Stimulated activated naive CD8-positive, alpha-beta T cell treated with anti-CD3 and anti-CD28 coated beads, Interleukin-15, Interleukin-2, amounts not matched to agents 100 U/mL and 50 U/mL, for 24 hours (primary cell): ENCODE data around the gene FSTL3.
"Not testable (repeated sequence)": the region's sequence is repeated elsewhere in the genome, so short reads cannot be mapped to it uniquely, and the experiment has no call there.

Experiments used
- ATAC-seq: fragments of 150-1000 bp; cut with Tn5 transposase; one replicate; pipeline ENCODE4 v1.10.0; 2021
- DNase-seq: peaks from one replicate; pipeline ENCODE4 v3.0.0; 2021

FSTL3 gene

GRCh38 chr19:676339-677105, at the start of gene FSTL3:
TSS of gene FSTL3 (plus strand) at chr19:676392. CDS start at chr19:676424, 32 bp downstream.
- DNase-seq (no peak), ATAC-seq (no peak)

GRCh38 chr19:626566-626965, 49.6 kb upstream of the FSTL3 start:
- ATAC-seq, DNase-seq: not testable (repeated sequence)

GRCh38 chr19:628168-628567, 48.0 kb upstream of the FSTL3 start:
- DNase-seq = no peak

DNA sequence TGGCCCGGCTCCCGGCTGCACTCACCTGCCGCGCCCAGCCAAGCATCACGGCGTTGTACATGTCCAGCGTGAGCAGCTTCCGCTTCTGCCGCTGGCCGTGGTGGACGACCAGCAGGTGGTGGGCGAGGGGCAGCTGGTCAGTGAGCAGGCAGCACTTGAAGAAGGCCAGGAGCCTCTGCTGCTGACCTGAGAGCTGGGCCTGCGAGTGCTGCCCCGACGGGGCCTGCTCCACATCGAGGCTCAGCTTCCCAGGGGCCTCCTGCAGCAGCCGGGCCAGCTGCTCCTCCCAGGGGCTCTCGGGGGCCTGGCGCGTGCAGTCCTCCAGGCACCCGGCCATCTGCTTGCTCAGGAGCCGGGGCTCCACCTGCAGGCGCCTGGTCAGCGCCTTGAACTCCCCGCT, 46.7 kb upstream of the FSTL3 start:
- not testable (repeated sequence) for DNase-seq, ATAC-seq

More at GRCh38 chr19:628168-628567, 48.0 kb upstream of the FSTL3 start:
- no peak for ATAC-seq

GRCh38 chr19:629961-630714, 46.1 kb upstream of the FSTL3 start:
- ATAC-seq = no peak
- DNase-seq = no peak

DNA sequence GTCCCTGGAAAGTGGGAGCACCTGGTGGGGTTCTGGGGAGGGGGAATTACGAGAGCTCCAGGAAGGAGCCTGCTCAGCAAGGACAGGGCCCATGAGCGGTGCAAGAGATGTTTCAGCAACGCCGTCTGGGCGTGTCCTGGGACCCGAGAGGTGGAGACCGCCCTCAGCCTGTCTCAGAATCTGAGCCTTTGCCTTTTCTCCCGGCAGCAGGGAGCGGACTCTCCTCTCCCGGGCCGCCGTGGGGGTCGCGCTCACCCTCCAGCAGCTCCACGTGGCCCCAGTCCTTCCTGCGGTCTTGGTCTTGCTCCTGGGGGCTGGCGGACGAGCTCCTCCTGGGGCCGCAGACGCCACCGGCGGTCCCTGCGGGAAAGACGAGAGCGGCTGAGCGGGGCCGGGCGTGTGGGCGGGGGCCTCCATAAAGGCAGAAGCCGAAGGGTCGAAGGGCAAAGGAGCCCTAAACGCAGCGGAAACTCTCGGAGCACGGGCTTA, 43.6 kb upstream of the FSTL3 start:
- DNase-seq (peak; percentile 71), ATAC-seq (peak; percentile 51)

DNA sequence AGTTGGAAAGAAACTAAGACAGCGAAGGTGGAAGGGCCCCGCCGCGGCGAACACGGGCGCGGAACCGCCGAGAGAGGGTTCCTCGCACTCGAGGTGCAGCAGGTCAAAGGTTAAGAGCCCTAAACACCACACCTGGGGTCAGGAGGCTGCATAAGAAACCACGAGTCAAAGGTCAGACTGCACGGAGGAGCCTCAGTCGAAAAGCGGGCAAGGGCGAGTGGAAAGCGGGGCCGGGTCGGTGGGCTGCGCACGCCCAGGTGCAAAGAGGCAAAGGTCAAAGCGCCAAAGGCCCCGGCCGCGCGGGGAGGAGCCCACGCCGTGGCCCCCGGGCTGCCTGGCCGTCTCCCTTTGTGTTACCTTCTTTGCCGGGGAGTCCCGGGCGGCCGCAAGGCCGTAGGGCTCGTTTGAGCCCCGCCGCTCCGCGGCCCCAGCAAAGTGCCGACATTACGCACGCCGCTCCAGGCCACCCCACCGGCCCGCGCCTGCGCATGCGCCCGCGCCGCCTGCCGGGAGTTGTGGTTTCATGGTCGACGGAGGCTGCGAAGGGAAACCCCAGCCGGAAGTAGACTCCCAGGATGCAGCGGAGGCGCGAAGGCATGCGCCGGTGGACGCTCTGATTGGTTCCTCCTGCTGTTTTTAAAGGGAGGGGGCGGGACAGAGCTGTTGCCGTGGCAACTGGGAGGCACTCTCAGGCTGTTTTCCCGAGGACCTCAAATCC, 43.0 kb upstream of the FSTL3 start, which contains the start of gene POLRMT:
TSS of gene POLRMT (minus strand) at position 470 of the 718 bp plus-strand sequence. CDS start at position 445, 25 bp downstream.
- ATAC-seq = peak; percentile 93
- peak; percentile 96 for DNase-seq

GRCh38 chr19:633786-634639, 42.2 kb upstream of the FSTL3 start:
- no peak for ATAC-seq
- no peak for DNase-seq

GRCh38 chr19:634975-635652, 41.1 kb upstream of the FSTL3 start:
- DNase-seq = no peak
- ATAC-seq = no peak

- ATAC-seq (no peak), DNase-seq (no peak)
Measured at GRCh38 chr19:638906-639252, 37.3 kb upstream of the FSTL3 start.

DNA sequence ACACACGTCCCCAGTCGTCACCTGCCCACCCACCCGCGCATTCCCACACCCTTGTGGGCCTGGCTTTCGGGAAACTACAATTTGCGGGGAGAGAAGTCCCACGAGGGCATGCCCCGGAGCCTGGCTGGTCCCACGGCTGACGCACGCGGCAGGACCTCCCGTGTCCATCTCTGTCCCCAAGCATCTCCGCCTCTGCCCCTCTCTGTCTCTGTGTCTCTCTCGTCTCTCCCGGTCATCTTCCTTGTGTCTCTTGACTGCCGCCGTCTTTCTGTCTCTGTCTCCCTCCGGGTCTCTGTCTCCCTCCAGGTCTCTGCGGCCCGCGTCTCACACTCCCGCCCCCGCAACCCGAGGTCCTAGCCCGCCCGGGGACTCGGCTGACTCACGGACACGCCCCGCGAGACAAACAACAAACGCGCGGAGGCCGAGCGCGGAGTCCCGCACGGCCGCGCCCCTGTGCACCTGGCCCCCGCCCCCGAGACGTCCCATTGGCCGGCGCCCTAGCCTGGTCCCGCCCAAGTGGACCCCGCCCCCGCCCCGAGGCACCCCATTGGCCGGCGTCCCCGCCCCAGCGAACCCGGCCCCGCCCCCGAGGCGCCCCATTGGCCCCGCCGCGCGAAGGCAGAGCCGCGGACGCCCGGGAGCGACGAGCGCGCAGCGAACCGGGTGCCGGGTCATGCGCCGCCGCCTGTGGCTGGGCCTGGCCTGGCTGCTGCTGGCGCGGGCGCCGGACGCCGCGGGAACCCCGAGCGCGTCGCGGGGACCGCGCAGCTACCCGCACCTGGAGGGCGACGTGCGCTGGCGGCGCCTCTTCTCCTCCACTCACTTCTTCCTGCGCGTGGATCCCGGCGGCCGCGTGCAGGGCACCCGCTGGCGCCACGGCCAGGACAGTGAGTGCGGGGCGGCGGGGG, 36.7 kb upstream of the FSTL3 start, which contains the start of gene FGF22:
TSS of gene FGF22 (plus strand) at position 627 of the 908 bp plus-strand sequence. CDS start at position 674, 47 bp downstream.
- peak; percentile 97 for DNase-seq

DNA sequence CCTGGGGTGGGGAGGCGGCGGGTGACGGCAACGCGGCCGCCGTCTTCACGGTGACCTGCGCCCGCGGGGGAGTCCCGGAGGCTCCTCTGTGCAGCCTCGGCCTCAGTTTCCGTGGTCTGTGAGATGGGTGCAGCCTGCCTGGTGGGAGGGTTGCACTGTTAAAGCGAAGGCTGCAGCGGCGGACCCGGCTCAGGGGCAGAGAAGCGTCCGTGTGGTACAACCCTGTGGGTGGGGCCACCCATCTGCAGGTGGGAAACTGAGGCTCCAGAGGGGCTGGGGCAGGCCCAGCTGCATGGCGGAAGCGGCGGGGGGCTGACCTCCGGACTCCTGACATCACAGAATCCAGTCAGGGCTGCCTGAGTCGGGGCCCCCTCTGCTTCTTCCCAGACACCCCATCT, 36.0 kb upstream of the FSTL3 start:
- no peak for DNase-seq

More for the DNA sequence above, 36.7 kb upstream of the FSTL3 start, which contains the start of gene FGF22:
- peak; percentile 90 for ATAC-seq

DNA sequence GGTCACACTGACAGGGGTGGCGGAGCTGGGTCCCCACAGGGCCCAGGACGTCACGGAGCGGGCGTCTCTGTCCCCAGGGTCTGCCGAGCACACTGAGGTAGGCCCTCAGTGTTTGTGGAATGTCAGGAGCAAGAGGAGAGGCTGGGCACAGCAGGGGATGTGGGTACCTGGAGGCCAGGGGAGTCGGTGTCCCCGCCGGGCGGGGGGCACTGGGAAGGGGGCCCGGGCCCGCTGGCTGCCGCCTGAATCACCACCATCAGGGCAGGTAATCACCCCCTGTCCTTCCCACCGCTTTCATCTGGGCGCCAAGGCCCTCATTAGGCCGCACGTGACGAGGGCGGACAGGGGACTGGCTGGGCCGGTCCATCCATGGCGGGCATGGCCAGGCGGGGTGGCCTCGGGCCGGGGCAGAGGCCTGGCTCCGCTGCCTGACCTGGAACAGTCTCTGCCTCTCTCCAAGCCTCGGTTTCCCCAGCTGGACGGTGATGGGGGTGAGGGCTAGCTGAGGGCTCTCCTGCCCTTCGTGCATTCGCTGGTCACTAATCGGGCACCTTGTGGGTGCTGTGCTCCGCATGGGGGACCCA, 35.5 kb upstream of the FSTL3 start:
- no peak for ATAC-seq
- DNase-seq = no peak

More for the DNA sequence above, 36.0 kb upstream of the FSTL3 start:
- peak; percentile 2 for ATAC-seq

DNA sequence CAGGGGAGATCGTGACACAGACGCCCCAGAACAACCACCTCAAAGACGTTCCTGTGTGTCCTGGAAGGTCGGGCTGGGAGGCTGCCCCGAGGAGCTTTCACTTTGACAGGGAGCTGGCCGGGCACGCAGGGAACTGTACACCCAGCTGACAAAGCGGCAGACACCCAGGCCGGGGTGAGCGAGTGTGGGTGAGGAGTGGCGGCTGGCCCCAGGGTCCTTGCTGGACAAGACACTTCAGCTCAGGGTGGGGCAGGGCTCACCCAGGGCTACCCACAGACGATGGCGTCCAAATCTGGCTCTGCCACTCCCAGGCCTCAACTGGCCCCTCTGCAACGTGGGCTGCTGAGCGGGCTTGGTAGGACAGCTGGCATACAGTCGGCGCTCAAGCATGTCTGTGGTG, 34.5 kb upstream of the FSTL3 start:
- DNase-seq = no peak
- ATAC-seq = no peak

GRCh38 chr19:642767-643727, 33.1 kb upstream of the FSTL3 start:
- no peak for DNase-seq
- ATAC-seq = no peak

GRCh38 chr19:643736-644135, 32.5 kb upstream of the FSTL3 start:
- DNase-seq = no peak
- ATAC-seq = no peak

DNA sequence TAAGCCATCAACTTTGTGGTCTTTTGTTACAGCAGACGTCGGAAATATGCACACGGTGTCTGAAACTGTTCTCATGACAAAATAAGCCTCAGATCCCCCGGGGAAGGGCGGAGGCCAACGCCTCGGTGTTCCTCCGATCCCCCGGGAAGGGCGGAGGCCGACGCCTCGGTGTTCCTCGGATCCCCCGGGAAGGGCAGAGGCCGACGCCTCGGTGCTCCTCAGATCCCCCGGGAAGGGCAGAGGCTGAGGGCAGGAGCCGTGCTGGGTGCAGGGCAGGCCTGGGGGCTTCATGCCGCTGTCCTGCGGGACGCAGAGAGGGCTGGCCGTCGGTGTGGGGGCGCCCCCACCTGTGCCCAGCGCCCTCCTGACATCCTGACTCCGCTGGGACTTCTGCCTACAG, 31.8 kb upstream of the FSTL3 start:
- DNase-seq (no peak), ATAC-seq (no peak)

- ATAC-seq (no peak), DNase-seq (no peak)
Measured at GRCh38 chr19:644789-645188, 31.4 kb upstream of the FSTL3 start.
